GM23248 (cell line): ENCODE results near the gene IFNAR2. TPM values are rescaled to one million over a fixed set of nuclear protein-coding genes. Genes with fewer than 3 reads are reported as not detected.
"Not testable (repeated sequence)": the region's sequence is repeated elsewhere in the genome, so short reads cannot be mapped to it uniquely, and the experiment has no call there.

Source experiments
- DNase-seq: peaks from one replicate; pipeline ENCODE4 v3.0.0-alpha.2; 2015
- H2AFZ ChIP-seq: fragments of 200-600 bp; sonication (generic); 2 replicates; pipeline ENCODE4 v1.6.1; 2016; ENCODE audit warnings: antibody characterized with exemption
- H3F3A ChIP-seq: fragments of 200-600 bp; sonication (generic); 2 replicates; pipeline ENCODE4 v1.6.1; 2016; ENCODE audit warnings: mild to moderate bottlenecking, antibody characterized with exemption, mixed run types; ENCODE audit not compliant: insufficient read depth
- H3K27ac ChIP-seq: fragments of 200-600 bp; sonication (generic); 2 replicates; pipeline ENCODE4 v1.5.1; 2016; ENCODE audit warnings: mild to moderate bottlenecking
- H3K27me3 ChIP-seq: fragments of 200-600 bp; sonication (generic); replicated peaks from 2 replicates; pipeline ENCODE4 v1.6.1; 2016; ENCODE audit warnings: mild to moderate bottlenecking; ENCODE audit not compliant: insufficient read depth
- H3K36me3 ChIP-seq: fragments of 200-600 bp; sonication (generic); 2 replicates; pipeline ENCODE4 v1.6.1; 2016; ENCODE audit warnings: low read depth, mild to moderate bottlenecking
- H3K4me1 ChIP-seq: fragments of 200-600 bp; sonication (generic); 2 replicates; pipeline ENCODE4 v1.6.1; 2016; ENCODE audit warnings: mild to moderate bottlenecking; ENCODE audit not compliant: insufficient read depth
- H3K4me2 ChIP-seq: fragments of 200-600 bp; sonication (generic); one replicate; pipeline ENCODE4 v1.6.1; 2016; ENCODE audit warnings: mild to moderate bottlenecking; ENCODE audit not compliant: unreplicated experiment
- H3K4me3 ChIP-seq: fragments of 200-600 bp; sonication (generic); 2 replicates; pipeline ENCODE4 v1.5.1; 2016; ENCODE audit warnings: mild to moderate bottlenecking
- H3K79me2 ChIP-seq: fragments of 200-600 bp; sonication (generic); 2 replicates; pipeline ENCODE4 v1.6.1; 2016; ENCODE audit warnings: mild to moderate bottlenecking; ENCODE audit not compliant: insufficient read depth
- H3K9ac ChIP-seq: fragments of 200-600 bp; sonication (generic); 2 replicates; pipeline ENCODE4 v1.6.1; 2016; ENCODE audit warnings: mild to moderate bottlenecking
- H3K9me2 ChIP-seq: fragments of 200-600 bp; sonication (generic); 2 replicates; pipeline ENCODE4 v1.6.1; 2016; ENCODE audit warnings: mixed run types, mild to moderate bottlenecking, moderate library complexity; ENCODE audit not compliant: insufficient read depth
- H3K9me3 ChIP-seq: fragments of 200-600 bp; sonication (generic); one replicate; pipeline ENCODE4 v1.6.1; 2017; ENCODE audit warnings: low read depth
- H4K20me1 ChIP-seq: fragments of 200-600 bp; sonication (generic); 2 replicates; pipeline ENCODE4 v1.6.0; 2016; ENCODE audit not compliant: insufficient read depth
- EZH2 ChIP-seq: fragments of 200-600 bp; sonication (generic); IDR thresholded peaks from 2 replicates; pipeline ENCODE4 v1.6.1; 2018; ENCODE audit warnings: antibody characterized with exemption, mild to moderate bottlenecking; ENCODE audit not compliant: insufficient read depth, poor library complexity, severe bottlenecking
- EZH2phosphoT487 ChIP-seq: fragments of 200-600 bp; sonication (generic); IDR thresholded peaks from 2 replicates; pipeline ENCODE4 v1.6.1; 2018; ENCODE audit warnings: antibody characterized with exemption, moderate library complexity, mild to moderate bottlenecking, low read depth; ENCODE audit not compliant: insufficient read depth
- WGBS, 2 experiments: methylation state at CpG; one replicate each; pipeline ENCODE4 v1.1.6; 2015 to 2017; ENCODE audit warnings: low lambda C conversion rate in 2 of 2, low coverage in 1 of 2; ENCODE audit errors: missing lambda C conversion rate in 2 of 2; 5-methylcytosine and 5-hydroxymethylcytosine counted together
- in situ Hi-C: fragments of 300-500 bp; cut with MboI; formaldehyde crosslinking; loops from 2 replicates; pipeline ENCODE4 v1.15.0; 2020
- polyA plus RNA-seq: library from polyadenylated mRNA; unstranded; fragments of >200 nt; fragmentation: Nextera tagmentation; extraction: Ambion mirVana; gene quantifications from 2 replicates; pipeline ENCODE4 v1.2.1, GENCODE V29; 2016
- total RNA-seq: library from RNA; depleted of rRNA; stranded (reverse); fragments of >200 nt; shearing (Covaris generic); gene quantifications from 2 replicates; pipeline ENCODE4 v1.2.3, GENCODE V29; 2014

IFNAR2 gene
- total and polyA plus RNA-seq, 2 experiments from 2014 or later, result 4.0 to 21.8 TPM

- H3K36me3 ChIP-seq, result no peaks in the 10 kb centered on the region; the same call in 1 of the 2 replicates
- H3K4me3 ChIP-seq, result no peak overlapping the region
- no peak for DNase-seq
- H3K27ac ChIP-seq, result no peak overlapping the region
- no peaks in the 10 kb centered on the region for H3K27me3 ChIP-seq
- no peak overlapping the region for H3K9ac ChIP-seq
- in situ Hi-C loops, result no loop called here
- H3K9me2 ChIP-seq, result no peaks in the 10 kb centered on the region
- H3K9me3 ChIP-seq, result no peaks in the 10 kb centered on the region
- 93 to 95% methylated on average over 2 of the region's 2 CpGs for WGBS, 2 experiments
- TF ChIP-seq EZH2, result no peak
- no peak for TF ChIP-seq EZH2phosphoT487
- H3K79me2 ChIP-seq, result peaks cover 13% of the 10 kb centered on the region
- H3K4me1 ChIP-seq, result peaks cover 5% of the 10 kb centered on the region
- H4K20me1 ChIP-seq, result no peaks in the 10 kb centered on the region; the same call in 1 of the 2 replicates
- peaks cover 6% of the 10 kb centered on the region; the same call in 1 of the 2 replicates for H3F3A ChIP-seq
- H2AFZ ChIP-seq, result no peak overlapping the region
- H3K4me2 ChIP-seq, result no peak overlapping the region
Measured at GRCh38 chr21:33240404-33240803, 10.7 kb downstream of the IFNAR2 start.

DNA sequence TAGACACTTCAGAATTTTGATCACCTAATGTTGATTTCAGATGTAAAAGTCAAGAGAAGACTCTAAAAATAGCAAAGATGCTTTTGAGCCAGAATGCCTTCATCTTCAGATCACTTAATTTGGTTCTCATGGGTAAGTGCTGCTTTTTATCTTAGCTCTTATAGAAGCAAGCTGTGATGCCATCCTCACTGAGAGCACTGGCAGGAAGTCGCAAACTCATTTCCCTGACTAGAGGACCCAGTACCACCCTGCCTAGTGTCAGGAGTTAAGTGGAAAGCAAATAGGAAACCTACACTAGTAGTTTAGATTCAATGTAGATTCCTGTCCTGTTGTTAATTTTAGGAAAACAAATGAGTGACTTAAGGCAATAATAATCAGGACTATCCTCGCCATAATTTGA lies 12.1 kb downstream of the IFNAR2 start:
- Histone ChIP-seq H3K4me1 (peaks cover 5% of the 10 kb centered on the region), H2AFZ (no peak overlapping the region), H3K27me3 (no peaks in the 10 kb centered on the region), H3K4me3 (no peak overlapping the region), H3K36me3 (peaks cover 7% of the 10 kb centered on the region; the same call in 1 of the 2 replicates), H3F3A (peaks cover 6% of the 10 kb centered on the region; the same call in 1 of the 2 replicates), H3K9me3 (no peaks in the 10 kb centered on the region), H3K9me2 (no peaks in the 10 kb centered on the region), H4K20me1 (no peaks in the 10 kb centered on the region; the same call in 1 of the 2 replicates), H3K4me2 (no peak overlapping the region), H3K79me2 (peaks cover 11% of the 10 kb centered on the region; the same call in 1 of the 2 replicates), H3K27ac (no peak overlapping the region), H3K9ac (no peak overlapping the region)
- 99 to 100% methylated on average over 2 of the region's 2 CpGs for WGBS, 2 experiments
- TF ChIP-seq EZH2, result no peak
- in situ Hi-C loops, result no loop called here
- DNase-seq, result no peak

- H3K9me3 ChIP-seq, H3K36me3 ChIP-seq, H3K4me2 ChIP-seq, H3F3A ChIP-seq, in situ Hi-C loops, H3K4me1 ChIP-seq, DNase-seq, H3K27me3 ChIP-seq, H4K20me1 ChIP-seq, H3K27ac ChIP-seq, H3K9me2 ChIP-seq, H3K4me3 ChIP-seq, H3K9ac ChIP-seq, H3K79me2 ChIP-seq, H2AFZ ChIP-seq: not testable (repeated sequence)
- WGBS, 2 experiments, result 93 to 97% methylated on average over 5 to 8 of the region's 8 CpGs
Measured at GRCh38 chr21:33242846-33243245, 13.1 kb downstream of the IFNAR2 start.

DNA sequence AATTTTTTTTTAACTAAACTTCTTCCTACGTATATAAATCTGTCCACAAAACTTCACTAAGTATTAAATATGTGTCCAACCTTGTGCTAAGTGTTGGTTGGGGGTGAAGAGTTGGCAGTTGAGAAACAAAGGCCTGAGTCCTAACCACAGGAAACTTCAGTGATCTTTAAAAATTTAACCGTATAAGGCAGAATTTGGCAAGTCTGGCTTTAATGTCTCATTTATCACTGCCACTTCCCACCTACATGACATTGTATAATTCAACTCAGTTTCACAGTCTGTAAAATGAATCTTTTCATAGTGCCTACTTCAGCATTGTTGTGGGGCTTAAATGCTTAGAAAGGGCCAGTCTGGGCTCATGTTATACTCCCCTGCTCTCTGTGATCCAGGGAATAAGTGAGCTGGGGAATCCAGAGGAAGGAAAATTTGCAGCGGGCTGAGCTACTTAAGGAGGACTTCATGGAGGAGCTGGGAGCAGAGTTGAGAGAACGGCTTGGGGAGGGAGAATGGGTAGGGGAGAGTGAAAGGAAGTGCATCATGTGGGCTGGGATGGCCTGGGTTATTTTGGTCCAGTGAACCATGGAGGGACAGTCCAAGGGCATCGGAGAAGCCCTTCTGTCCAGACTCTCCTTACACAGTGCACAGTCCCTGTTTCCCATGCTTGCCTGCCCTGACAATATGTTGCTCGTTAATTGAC lies 14.5 kb downstream of the IFNAR2 start:
- TF ChIP-seq EZH2 (no peak), EZH2phosphoT487 (no peak)
- H3F3A ChIP-seq, result no peaks in the 10 kb centered on the region
- peaks cover 6% of the 10 kb centered on the region; the same call in 1 of the 2 replicates for H3K79me2 ChIP-seq
- in situ Hi-C loops, result no loop called here
- no peaks in the 10 kb centered on the region for H3K4me1 ChIP-seq
- H3K4me3 ChIP-seq, result no peak overlapping the region
- H3K9ac ChIP-seq, result no peak overlapping the region
- no peak for DNase-seq
- 97 to 99% methylated on average over 6 of the region's 6 CpGs for WGBS, 2 experiments
- no peaks in the 10 kb centered on the region for H3K9me2 ChIP-seq
- H3K36me3 ChIP-seq, result peaks cover 8% of the 10 kb centered on the region; the same call in 1 of the 2 replicates
- H3K4me2 ChIP-seq, result no peak overlapping the region
- H4K20me1 ChIP-seq, result no peaks in the 10 kb centered on the region
- no peak overlapping the region for H2AFZ ChIP-seq
- no peaks in the 10 kb centered on the region for H3K9me3 ChIP-seq
- no peak overlapping the region for H3K27ac ChIP-seq
- H3K27me3 ChIP-seq, result no peaks in the 10 kb centered on the region

DNA sequence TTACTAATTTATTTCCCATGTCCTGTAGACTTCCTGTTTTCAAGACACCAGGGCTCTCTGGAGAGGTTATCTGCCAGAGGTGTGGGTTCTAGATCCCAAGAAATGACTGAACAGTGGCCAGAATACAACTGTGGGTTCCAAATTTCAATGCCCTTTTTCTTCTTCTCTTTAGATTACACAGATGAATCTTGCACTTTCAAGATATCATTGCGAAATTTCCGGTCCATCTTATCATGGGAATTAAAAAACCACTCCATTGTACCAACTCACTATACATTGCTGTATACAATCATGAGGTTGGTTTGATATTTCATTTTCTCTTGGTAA lies 15.0 kb downstream of the IFNAR2 start:
- DNase-seq, result no peak
- Histone ChIP-seq H3K27me3 (no peaks in the 10 kb centered on the region), H4K20me1 (no peaks in the 10 kb centered on the region), H3K79me2 (peaks cover 6% of the 10 kb centered on the region; the same call in 1 of the 2 replicates), H3K4me3 (no peak overlapping the region), H3F3A (no peaks in the 10 kb centered on the region), H3K9ac (no peak overlapping the region), H3K9me3 (no peaks in the 10 kb centered on the region), H3K36me3 (peaks cover 8% of the 10 kb centered on the region; the same call in 1 of the 2 replicates), H3K4me1 (no peaks in the 10 kb centered on the region), H3K27ac (no peak overlapping the region), H3K9me2 (no peaks in the 10 kb centered on the region), H2AFZ (no peak overlapping the region), H3K4me2 (no peak overlapping the region)
- WGBS, 2 experiments, result 96 to 98% methylated on average over 2 of the region's 2 CpGs
- TF ChIP-seq EZH2 (no peak), EZH2phosphoT487 (no peak)
- in situ Hi-C loops, result no loop called here
